Loucy (cell line): ENCODE data around the gene ID1.

Experiments
- H2AFZ ChIP-seq: fragments of 200-600 bp; sonication (generic); 2 replicates; pipeline ENCODE4 v1.6.0; 2016; ENCODE audit warnings: antibody characterized with exemption, mild to moderate bottlenecking, low read length, moderate library complexity
- H3F3A ChIP-seq: fragments of 200-600 bp; 2 replicates; pipeline ENCODE4 v1.6.0; 2016; ENCODE audit warnings: antibody characterized with exemption, low read depth, mild to moderate bottlenecking
- H3K27me3 ChIP-seq: fragments of 200-600 bp; sonication (generic); 2 replicates; pipeline ENCODE4 v1.6.1; 2014; ENCODE audit warnings: low read length, mild to moderate bottlenecking; ENCODE audit not compliant: insufficient read depth, poor library complexity, severe bottlenecking
- H3K36me3 ChIP-seq: fragments of 200-600 bp; sonication (generic); 2 replicates; pipeline ENCODE4 v1.6.1; 2016; ENCODE audit warnings: low read length; ENCODE audit not compliant: insufficient read depth
- H3K4me1 ChIP-seq: fragments of 200-600 bp; sonication (generic); 2 replicates; pipeline ENCODE4 v1.5.1; 2014; ENCODE audit warnings: low read length, mild to moderate bottlenecking; ENCODE audit not compliant: insufficient read depth, poor library complexity, severe bottlenecking
- H3K4me2 ChIP-seq: fragments of 200-600 bp; sonication (generic); 2 replicates; pipeline ENCODE4 v1.6.0; 2014; ENCODE audit warnings: antibody characterized with exemption, low read length, low read depth, mild to moderate bottlenecking; ENCODE audit not compliant: poor library complexity, severe bottlenecking
- H3K4me3 ChIP-seq: fragments of 200-600 bp; sonication (generic); 2 replicates; pipeline ENCODE4 v1.5.1; 2014; ENCODE audit warnings: low read length, mild to moderate bottlenecking, mixed read lengths; ENCODE audit not compliant: poor library complexity, severe bottlenecking
- H3K79me2 ChIP-seq: fragments of 200-600 bp; sonication (generic); 2 replicates; pipeline ENCODE4 v1.6.1; 2014; ENCODE audit warnings: low read length; ENCODE audit not compliant: insufficient read depth
- H3K9ac ChIP-seq: fragments of 200-600 bp; sonication (generic); 2 replicates; pipeline ENCODE4 v1.6.0; 2014; ENCODE audit warnings: mild to moderate bottlenecking, low read depth, low read length, moderate library complexity; ENCODE audit not compliant: poor library complexity, severe bottlenecking
- H3K9me2 ChIP-seq: fragments of 200-600 bp; sonication (generic); replicated peaks from 2 replicates; pipeline ENCODE4 v1.6.1; 2016; ENCODE audit warnings: low read depth, low read length, mixed read lengths
- H3K9me3 ChIP-seq: fragments of 200-600 bp; sonication (generic); 2 replicates; pipeline ENCODE4 v1.6.1; 2014; ENCODE audit warnings: mild to moderate bottlenecking, antibody characterized with exemption, low read length, low read depth; ENCODE audit not compliant: insufficient read depth
- H4K20me1 ChIP-seq: fragments of 200-600 bp; sonication (generic); 2 replicates; pipeline ENCODE4 v1.6.0; 2014; ENCODE audit warnings: antibody characterized with exemption, low read length, mild to moderate bottlenecking; ENCODE audit not compliant: insufficient read depth, poor library complexity, severe bottlenecking
- CTCF ChIP-seq: fragments of 200-600 bp; sonication (generic); conservative IDR thresholded peaks from 2 replicates; pipeline ENCODE4 v1.5.1; 2014; ENCODE audit warnings: mild to moderate bottlenecking, antibody characterized with exemption, low read length
- EZH2phosphoT487 ChIP-seq: fragments of 200-600 bp; IDR thresholded peaks from 2 replicates; pipeline ENCODE4 v1.6.1; 2018; ENCODE audit warnings: antibody characterized with exemption, mild to moderate bottlenecking, moderate library complexity, borderline replicate concordance

Gene ID1

GRCh38 chr20:31560746-31561598 is 44.1 kb upstream of the ID1 start:
- H2AFZ ChIP-seq = no peak overlapping the region
- no peaks in the 10 kb centered on the region for H3F3A ChIP-seq
- H3K36me3 ChIP-seq = peaks cover 47% of the 10 kb centered on the region; the same call in 1 of the 2 replicates
- no peak for TF ChIP-seq CTCF
- TF ChIP-seq EZH2phosphoT487 = no peak
- H3K9me2 ChIP-seq = no peaks in the 10 kb centered on the region
- H3K4me1 ChIP-seq = peaks cover 10% of the 10 kb centered on the region
- no peaks in the 10 kb centered on the region for H4K20me1 ChIP-seq
- H3K27me3 ChIP-seq = no peaks in the 10 kb centered on the region
- H3K9ac ChIP-seq = no peak overlapping the region
- H3K9me3 ChIP-seq = no peaks in the 10 kb centered on the region
- no peak overlapping the region for H3K4me3 ChIP-seq
- H3K79me2 ChIP-seq = no peaks in the 10 kb centered on the region
- peak overlapping the region; percentile 8 for H3K4me2 ChIP-seq

- H3K4me3 ChIP-seq = no peak overlapping the region
- H4K20me1 ChIP-seq = no peaks in the 10 kb centered on the region
- H3F3A ChIP-seq = no peaks in the 10 kb centered on the region
- H3K9me2 ChIP-seq = no peaks in the 10 kb centered on the region
- no peaks in the 10 kb centered on the region for H3K9me3 ChIP-seq
- no peak overlapping the region for H3K4me2 ChIP-seq
- H3K4me1 ChIP-seq = peaks cover 10% of the 10 kb centered on the region
- peaks cover 51% of the 10 kb centered on the region; the same call in 1 of the 2 replicates for H3K36me3 ChIP-seq
- H3K9ac ChIP-seq = no peak overlapping the region
- no peaks in the 10 kb centered on the region for H3K27me3 ChIP-seq
- TF ChIP-seq EZH2phosphoT487 = no peak
- TF ChIP-seq CTCF = no peak
- H3K79me2 ChIP-seq = no peaks in the 10 kb centered on the region
- H2AFZ ChIP-seq = no peak overlapping the region
Measured at GRCh38 chr20:31562241-31562640, 42.8 kb upstream of the ID1 start.

- no peak overlapping the region for H3K9ac ChIP-seq
- H3K9me3 ChIP-seq = no peaks in the 10 kb centered on the region
- no peaks in the 10 kb centered on the region for H3K27me3 ChIP-seq
- peaks cover 10% of the 10 kb centered on the region for H3K4me1 ChIP-seq
- H4K20me1 ChIP-seq = no peaks in the 10 kb centered on the region
- H3K4me2 ChIP-seq = no peak overlapping the region
- no peak overlapping the region for H2AFZ ChIP-seq
- H3K9me2 ChIP-seq = no peaks in the 10 kb centered on the region
- peaks cover 67% of the 10 kb centered on the region; the same call in 1 of the 2 replicates for H3K36me3 ChIP-seq
- no peaks in the 10 kb centered on the region for H3F3A ChIP-seq
- H3K79me2 ChIP-seq = no peaks in the 10 kb centered on the region
- no peak overlapping the region for H3K4me3 ChIP-seq
- no peak for TF ChIP-seq EZH2phosphoT487
- no peak for TF ChIP-seq CTCF
Measured at GRCh38 chr20:31564284-31564683, 40.8 kb upstream of the ID1 start.
